Stimulated activated CD4-positive, alpha-beta T cell treated with anti-CD3 and anti-CD28 coated beads, TNF-alpha, amount 100 ng/mL, for 48 hours (primary cell): ENCODE measurements around the gene NFAM1.
A peak's percentile ranks its signal among the peaks of the same experiment; 100 is the strongest.

Experiments
- DNase-seq, 3 donors: peaks; one replicate each; pipeline ENCODE4 v3.0.0-alpha.2; 2020; ENCODE audit warnings: low read depth in 3 of 3

NFAM1 gene

GRCh38 chr22:42432020-42432596 is at the start of gene NFAM1:
Gene NFAM1, minus strand, starts transcription at chr22:42432403. Its CDS starts 46 bp downstream, at chr22:42432357.
- no peak for DNase-seq

GRCh38 chr22:42475122-42475521 is 42.9 kb upstream of the NFAM1 start:
- no peak for DNase-seq

- no peak for DNase-seq
Measured at GRCh38 chr22:42473484-42474193, 41.4 kb upstream of the NFAM1 start.

GRCh38 chr22:42472671-42473070 is 40.5 kb upstream of the NFAM1 start:
- DNase-seq: no peak

GRCh38 chr22:42471441-42471840 is 39.2 kb upstream of the NFAM1 start:
- DNase-seq: no peak

GRCh38 chr22:42470366-42471082 is 38.3 kb upstream of the NFAM1 start:
- DNase-seq: no peak

GRCh38 chr22:42468841-42469240 is 36.6 kb upstream of the NFAM1 start:
- DNase-seq: no peak

- no peak for DNase-seq
Measured at GRCh38 chr22:42462016-42462415, 29.8 kb upstream of the NFAM1 start.

- DNase-seq: no peak
Measured at GRCh38 chr22:42461511-42461910, 29.3 kb upstream of the NFAM1 start.

- DNase-seq: no peak
Measured at GRCh38 chr22:42459287-42460063, 27.3 kb upstream of the NFAM1 start.

- no peak for DNase-seq
Measured at GRCh38 chr22:42452916-42453315, 20.7 kb upstream of the NFAM1 start.

GRCh38 chr22:42452456-42452855 is 20.3 kb upstream of the NFAM1 start:
- DNase-seq: no peak

- DNase-seq: no peak
Measured at GRCh38 chr22:42451499-42452145, 19.4 kb upstream of the NFAM1 start.

GRCh38 chr22:42450862-42451261 is 18.7 kb upstream of the NFAM1 start:
- no peak for DNase-seq

GRCh38 chr22:42446151-42446550 is 13.9 kb upstream of the NFAM1 start:
- DNase-seq: no peak

- DNase-seq: peak; percentile 50 to 71 (median 55)
Measured at GRCh38 chr22:42444077-42444904, 12.1 kb upstream of the NFAM1 start.

GRCh38 chr22:42443240-42444076 is 11.3 kb upstream of the NFAM1 start:
- DNase-seq: peak in 1 of 3 donors; percentile 20

- DNase-seq: no peak
Measured at GRCh38 chr22:42442748-42443147, 10.5 kb upstream of the NFAM1 start.

- no peak for DNase-seq
Measured at GRCh38 chr22:42440728-42441127, 8.5 kb upstream of the NFAM1 start.
